NCI-H748 (cell line): ENCODE data around the gene RPS6KA3.

Experiments used
- DNase-seq: peaks from one replicate; lab custom pipeline; 2025; ENCODE audit not compliant: unreplicated experiment; lab: John Stamatoyannopoulos, UW

RPS6KA3 gene

GRCh38 chrX:20111271-20111670 lies 155.4 kb downstream of the RPS6KA3 start:
- no peak for DNase-seq

GRCh38 chrX:20101934-20102581 lies 164.7 kb downstream of the RPS6KA3 start:
- DNase-seq, result no peak
